ENCODE data around the gene ATP5PO. TPM values are rescaled to one million over a fixed set of nuclear protein-coding genes. Genes with fewer than 3 reads are reported as not detected.

The ATP5PO gene
- total and polyA plus RNA-seq, 12 donors: 551 to 1,557 (median 857) TPM

DNA sequence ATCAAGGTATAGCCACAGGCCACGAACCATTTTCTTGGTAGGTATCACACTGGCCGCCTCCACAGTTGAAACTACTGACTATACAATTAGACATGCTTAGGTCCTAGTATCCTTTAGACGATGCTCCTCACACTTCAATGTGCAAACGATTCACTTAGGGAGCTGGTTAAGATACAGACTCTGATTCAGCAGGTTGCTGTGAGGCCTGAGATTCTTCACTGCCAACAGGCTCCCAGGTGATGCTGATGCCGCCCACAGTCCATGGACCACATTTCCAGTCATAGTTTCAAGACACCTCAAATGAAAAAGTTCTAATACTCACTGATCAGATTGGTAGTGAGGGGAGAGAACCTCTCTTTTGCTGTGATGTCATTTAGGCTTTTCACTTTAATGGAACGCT is 6.8 kb downstream of the ATP5PO start:
- intact Hi-C loops (cut with DNase I): no loop called here
- 76 to 87% methylated on average over 6 of the region's 6 CpGs for WGBS, 2 donors
- no peak overlapping the region for H3K27ac ChIP-seq
- peaks cover 0 to 42% (median 22%) of the 10 kb centered on the region in 9 donors for H3K4me1 ChIP-seq
- ATAC-seq (no peak), DNase-seq (no peak)
- H3K36me3 ChIP-seq: peaks cover 3 to 100% (median 87%) of the 10 kb centered on the region in 9 donors
- TF ChIP-seq, protein P1, sequence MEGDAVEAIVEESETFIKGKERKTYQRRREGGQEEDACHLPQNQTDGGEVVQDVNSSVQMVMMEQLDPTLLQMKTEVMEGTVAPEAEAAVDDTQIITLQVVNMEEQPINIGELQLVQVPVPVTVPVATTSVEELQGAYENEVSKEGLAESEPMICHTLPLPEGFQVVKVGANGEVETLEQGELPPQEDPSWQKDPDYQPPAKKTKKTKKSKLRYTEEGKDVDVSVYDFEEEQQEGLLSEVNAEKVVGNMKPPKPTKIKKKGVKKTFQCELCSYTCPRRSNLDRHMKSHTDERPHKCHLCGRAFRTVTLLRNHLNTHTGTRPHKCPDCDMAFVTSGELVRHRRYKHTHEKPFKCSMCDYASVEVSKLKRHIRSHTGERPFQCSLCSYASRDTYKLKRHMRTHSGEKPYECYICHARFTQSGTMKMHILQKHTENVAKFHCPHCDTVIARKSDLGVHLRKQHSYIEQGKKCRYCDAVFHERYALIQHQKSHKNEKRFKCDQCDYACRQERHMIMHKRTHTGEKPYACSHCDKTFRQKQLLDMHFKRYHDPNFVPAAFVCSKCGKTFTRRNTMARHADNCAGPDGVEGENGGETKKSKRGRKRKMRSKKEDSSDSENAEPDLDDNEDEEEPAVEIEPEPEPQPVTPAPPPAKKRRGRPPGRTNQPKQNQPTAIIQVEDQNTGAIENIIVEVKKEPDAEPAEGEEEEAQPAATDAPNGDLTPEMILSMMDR (IDR thresholded peaks at IDR 0.05): no peak
- H3K4me3 ChIP-seq: no peak overlapping the region
- no peaks in the 10 kb centered on the region for H3K27me3 ChIP-seq
- H3K9me3 ChIP-seq: no peaks in the 10 kb centered on the region

DNA sequence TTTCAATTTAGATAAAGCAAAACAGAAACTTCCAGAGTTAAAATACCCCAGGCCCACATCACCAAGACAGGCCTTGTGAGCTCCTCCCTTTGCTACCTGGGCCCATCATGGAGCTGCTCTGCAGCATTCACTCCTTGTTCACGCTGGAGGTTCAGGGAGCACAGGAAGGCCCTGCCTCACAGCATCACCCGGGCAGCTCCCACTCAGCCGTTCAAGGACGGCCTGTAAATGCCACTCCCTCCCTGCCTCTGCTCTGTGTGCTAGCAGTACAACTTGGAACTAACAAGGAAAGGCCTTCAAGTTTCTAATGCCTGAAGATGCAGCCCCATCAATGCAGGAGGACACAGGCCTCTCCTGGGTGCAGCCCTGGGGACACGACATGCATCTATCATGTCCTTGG is 11.6 kb downstream of the ATP5PO start:
- no peak for DNase-seq
- Histone ChIP-seq H3K27me3 (no peaks in the 10 kb centered on the region), H3K4me3 (no peak overlapping the region), H3K27ac (no peak overlapping the region), H3K9me3 (no peaks in the 10 kb centered on the region), H3K4me1 (peaks cover 0 to 9% (median 0%) of the 10 kb centered on the region in 9 donors), H3K36me3 (peaks cover 3 to 96% (median 63%) of the 10 kb centered on the region in 9 donors)
- 67 to 75% methylated on average over 5 of the region's 5 CpGs for WGBS, 2 donors
- intact Hi-C loops (cut with DNase I): loop anchor here in 1 of 10 donors (5.0 kb wide), 1 partner anchor 262 kb away; the partner anchor contains the start of genes CRYZL1 and ITSN1
- ATAC-seq: no peak
- TF ChIP-seq, protein P1 (IDR thresholded peaks at IDR 0.05): no peak

DNA sequence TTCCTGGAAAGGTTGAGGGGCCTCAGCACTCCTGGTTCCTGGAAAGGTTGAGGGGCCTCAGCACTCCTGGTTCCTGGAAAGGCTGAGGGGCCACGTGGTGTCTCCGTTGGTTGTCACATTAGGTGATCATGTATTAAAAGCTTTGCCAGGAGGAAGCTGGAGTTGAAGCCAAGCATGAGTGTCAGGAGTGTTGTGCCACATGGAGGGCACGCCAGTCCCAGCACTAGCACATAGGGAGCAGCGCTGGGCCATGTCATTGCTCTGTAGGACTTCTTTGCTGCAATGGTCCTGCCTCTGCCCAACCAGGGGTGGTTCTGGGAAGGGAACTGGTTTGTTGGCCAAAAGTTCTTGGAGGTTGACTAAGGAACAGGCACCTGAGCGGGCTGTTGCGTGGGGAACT is 13.3 kb downstream of the ATP5PO start:
- peak overlapping the region in 1 of 10 donors; percentile 29 for H3K27ac ChIP-seq
- WGBS, 2 donors: 74 to 82% methylated on average over 6 of the region's 6 CpGs
- TF ChIP-seq, protein P1 (IDR thresholded peaks at IDR 0.05): no peak
- H3K27me3 ChIP-seq: no peaks in the 10 kb centered on the region
- intact Hi-C loops (cut with DNase I): loop anchor here in 1 of 10 donors (5.0 kb wide), 1 partner anchor 260 kb away; the partner anchor contains the start of genes CRYZL1 and ITSN1
- H3K4me1 ChIP-seq: peaks cover 0 to 9% (median 0%) of the 10 kb centered on the region in 9 donors
- ATAC-seq (peak; percentile 28 to 76 (median 50)), DNase-seq (no peak)
- H3K36me3 ChIP-seq: peaks cover 0 to 79% (median 47%) of the 10 kb centered on the region in 9 donors
- no peak overlapping the region for H3K4me3 ChIP-seq
- no peaks in the 10 kb centered on the region for H3K9me3 ChIP-seq

DNA sequence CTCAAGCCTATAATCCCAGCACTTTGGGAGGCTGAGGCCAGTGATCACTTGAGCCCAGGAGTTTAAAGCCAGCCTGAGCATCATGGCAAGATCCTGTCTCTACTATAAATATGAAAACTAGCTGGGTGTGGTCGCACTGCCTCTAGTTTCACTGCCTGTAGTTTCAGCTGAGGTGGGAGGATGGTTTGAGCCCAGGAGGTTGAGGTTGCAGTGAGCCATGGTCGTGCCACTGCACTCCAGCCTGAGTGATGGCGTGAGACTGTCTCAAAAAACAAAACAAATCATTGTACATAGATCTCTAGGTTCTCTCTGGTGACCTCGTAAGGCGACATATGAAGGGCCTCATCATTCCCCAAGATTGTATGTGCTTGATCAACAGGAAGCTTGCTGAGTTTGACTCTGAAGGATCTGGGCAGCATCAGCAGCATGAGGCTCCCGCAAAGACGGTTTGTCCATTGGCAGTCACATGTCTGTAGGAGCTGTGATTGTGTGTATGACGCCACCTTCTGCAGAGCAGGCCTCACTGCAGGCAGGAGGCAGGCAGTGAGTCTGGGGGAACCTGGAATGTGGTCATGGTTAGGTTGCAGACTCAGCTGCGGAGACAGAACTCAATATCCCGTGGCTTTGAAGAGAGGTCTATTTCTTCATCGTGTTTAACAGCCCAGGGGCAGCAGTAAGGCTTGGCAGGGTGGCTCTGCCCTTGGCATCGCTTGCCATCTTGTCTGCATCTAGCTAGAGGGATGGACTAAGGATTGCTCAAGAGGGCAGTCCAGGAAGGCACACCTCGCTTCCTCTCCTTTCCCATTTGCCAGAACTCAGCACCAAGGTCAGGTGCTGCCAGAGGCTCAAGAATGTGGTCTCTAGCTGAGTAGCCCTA is 14.0 kb downstream of the ATP5PO start:
- Histone ChIP-seq H3K4me1 (peaks cover 0 to 9% (median 0%) of the 10 kb centered on the region in 9 donors), H3K4me3 (no peak overlapping the region), H3K36me3 (peaks cover 0 to 72% (median 40%) of the 10 kb centered on the region in 9 donors), H3K27me3 (no peaks in the 10 kb centered on the region), H3K27ac (peak overlapping the region in 1 of 10 donors; percentile 29), H3K9me3 (no peaks in the 10 kb centered on the region)
- TF ChIP-seq, protein P1 (IDR thresholded peaks at IDR 0.05): peak in 8 of 9 donors; percentile 15 to 59 (median 46)
- 64 to 65% methylated on average over 13 of the region's 13 CpGs for WGBS, 2 donors
- peak; percentile 53 to 71 (median 68) for ATAC-seq
- peak in 1 of 2 donors; percentile 26 for DNase-seq
- intact Hi-C loops (cut with DNase I): loop anchor here in 1 of 10 donors (5.0 kb wide), 1 partner anchor 259 kb away; the partner anchor contains the start of genes CRYZL1 and ITSN1

Data from heart right ventricle (tissue), 16 donors.